K562 (cell line): ENCODE results near the gene HDAC7. TPM values are rescaled to one million over a fixed set of nuclear protein-coding genes. Genes with fewer than 3 reads are reported as not detected.

ENCODE experiments used
- ETV6 ChIP-seq, 3 experiments: fragments of 150-350 bp in 1 of 3; sonication (generic) in 1 of 3; formaldehyde crosslinking in 1 of 3; IDR thresholded peaks; 2 replicates each; pipeline versions ENCODE4 v1.6.1 to v1.8.0; 2014 to 2022; ENCODE audit warnings: borderline replicate concordance in 2 of 3, low read depth in 2 of 3, antibody characterized with exemption in 1 of 3, low read length in 1 of 3, mild to moderate bottlenecking in 1 of 3, missing genetic modification reagents in 1 of 3
- FOXP1 ChIP-seq: sonication (generic); formaldehyde crosslinking; IDR thresholded peaks from 2 replicates; pipeline ENCODE4 v1.8.0; 2022; ENCODE audit warnings: mild to moderate bottlenecking, missing genetic modification reagents
- HDAC3 ChIP-seq: fragments of 450-650 bp; IDR thresholded peaks from 2 replicates; pipeline ENCODE4 v1.6.1; 2018; ENCODE audit warnings: borderline replicate concordance, mild to moderate bottlenecking, moderate library complexity; ENCODE audit not compliant: partially characterized antibody
- HNRNPUL1 ChIP-seq: fragments of 200-400 bp; formaldehyde crosslinking; IDR thresholded peaks from 2 replicates; pipeline ENCODE4 v1.6.1; 2017; ENCODE audit warnings: low read length
- HSF4 ChIP-seq: fragments of 250-450 bp; sonication (Bioruptor Pico); IDR thresholded peaks from 2 replicates; pipeline ENCODE4 v2.1.2; 2022; ENCODE audit warnings: mild to moderate bottlenecking, moderate library complexity, borderline replicate concordance
- JUN ChIP-seq, 2 experiments: sonication (generic) in 1 of 2; formaldehyde crosslinking in 1 of 2; IDR thresholded peaks; 2 replicates each; pipeline versions ENCODE4 v1.6.1 to v1.8.0; 2012 to 2022; ENCODE audit warnings: borderline replicate concordance in 2 of 2, mild to moderate bottlenecking in 2 of 2, improper control_type of control experiment in 1 of 2, low read depth in 1 of 2, low read length in 1 of 2, missing genetic modification reagents in 1 of 2
- KDM2B ChIP-seq: fragments of 250-450 bp; sonication (Bioruptor Pico); IDR thresholded peaks from 2 replicates; pipeline ENCODE4 v1.8.0; 2021; ENCODE audit warnings: mild to moderate bottlenecking, moderate library complexity
- MBD2 ChIP-seq: sonication (generic); IDR thresholded peaks from 2 replicates; pipeline ENCODE4 v1.6.1; 2016; ENCODE audit warnings: low read depth, borderline replicate concordance
- U2AF1 ChIP-seq: fragments of 200-400 bp; formaldehyde crosslinking; optimal IDR thresholded peaks from 2 replicates; pipeline ENCODE3; 2017; ENCODE audit warnings: mild to moderate bottlenecking, low read depth, low read length, moderate library complexity
- ZKSCAN3 ChIP-seq: fragments of 250-450 bp; sonication (Bioruptor Pico); IDR thresholded peaks from 2 replicates; pipeline ENCODE4 v1.4.0; 2020
- ZNF146 ChIP-seq: IDR thresholded peaks from one replicate; pipeline ENCODE4 v1.6.1; 2018; ENCODE audit warnings: missing compliant biosample characterization; ENCODE audit not compliant: unreplicated experiment
- ZNF232 ChIP-seq: sonication (generic); formaldehyde crosslinking; IDR thresholded peaks from 2 replicates; pipeline ENCODE4 v1.8.0; 2022; ENCODE audit warnings: mild to moderate bottlenecking, missing genetic modification reagents
- ZNF324 ChIP-seq: fragments of 250-450 bp; sonication (Bioruptor Pico); IDR thresholded peaks from 2 replicates; pipeline ENCODE4 v1.4.0; 2020; ENCODE audit warnings: mild to moderate bottlenecking
- ZNF507 ChIP-seq: conservative IDR thresholded peaks from 2 replicates; pipeline ENCODE4 v1.6.1; 2017; ENCODE audit warnings: missing genetic modification characterization, missing compliant biosample characterization
- ZNF696 ChIP-seq: fragments of 250-450 bp; sonication (Bioruptor Pico); conservative IDR thresholded peaks from 2 replicates; pipeline ENCODE4 v1.4.0; 2020; ENCODE audit warnings: mild to moderate bottlenecking, moderate library complexity
- polyA plus RNA-seq, 8 experiments: library from polyadenylated mRNA; depleted of rRNA in 4 of 8; stranded (reverse) in 5 of 8; unstranded in 3 of 8; fragments of >200 nt; fragmentation: Nextera tagmentation in 2 of 8; fragmentation: Illumina TruSeq in 1 of 8; extraction: Ambion mirVana in 2 of 8; extraction: Trizol in 1 of 8; gene quantifications; 2 replicates each; pipeline versions ENCODE4 v1.2.1 to v1.2.3, GENCODE V29; 2011 to 2014; ENCODE audit warnings: inconsistent platforms in 1 of 8, missing spikeins in 1 of 8
- total RNA-seq, 7 experiments: library from RNA; depleted of rRNA in 6 of 7; stranded (reverse); fragments of >200 nt in 6 of 7; fragmentation: Illumina TruSeq in 2 of 7; extraction: Trizol in 2 of 7; gene quantifications; 2 replicates each; pipeline versions ENCODE4 v1.2.1 to v1.2.3, GENCODE V29; 2011 to 2021; ENCODE audit warnings: low replicate concordance in 1 of 7
- TF ChIP-seq, protein P1 (sequence below): fragments of 450-650 bp; IDR thresholded peaks from 2 replicates; pipeline ENCODE4 v1.6.1; 2018; ENCODE audit not compliant: partially characterized antibody
- TF ChIP-seq, protein P2 (sequence below), 2 experiments: IDR thresholded peaks in 1 of 2; conservative IDR thresholded peaks in 1 of 2; 2 replicates each; pipeline ENCODE4 v1.6.1; 2016; ENCODE audit warnings: low read depth in 2 of 2, mild to moderate bottlenecking in 1 of 2, missing compliant biosample characterization in 1 of 2, missing genetic modification characterization in 1 of 2, moderate library complexity in 1 of 2
- TF ChIP-seq, protein P3 (sequence below): sonication (generic); formaldehyde crosslinking; IDR thresholded peaks from 2 replicates; pipeline ENCODE4 v1.8.0; 2022; ENCODE audit warnings: mild to moderate bottlenecking, missing genetic modification reagents

HDAC7 gene
- total and polyA plus RNA-seq, 9 of the 15 experiments (the other 6 are each of a cell fraction or from before 2014, with no cell fraction given), result 2.5 to 129 (median 31.1) TPM

DNA sequence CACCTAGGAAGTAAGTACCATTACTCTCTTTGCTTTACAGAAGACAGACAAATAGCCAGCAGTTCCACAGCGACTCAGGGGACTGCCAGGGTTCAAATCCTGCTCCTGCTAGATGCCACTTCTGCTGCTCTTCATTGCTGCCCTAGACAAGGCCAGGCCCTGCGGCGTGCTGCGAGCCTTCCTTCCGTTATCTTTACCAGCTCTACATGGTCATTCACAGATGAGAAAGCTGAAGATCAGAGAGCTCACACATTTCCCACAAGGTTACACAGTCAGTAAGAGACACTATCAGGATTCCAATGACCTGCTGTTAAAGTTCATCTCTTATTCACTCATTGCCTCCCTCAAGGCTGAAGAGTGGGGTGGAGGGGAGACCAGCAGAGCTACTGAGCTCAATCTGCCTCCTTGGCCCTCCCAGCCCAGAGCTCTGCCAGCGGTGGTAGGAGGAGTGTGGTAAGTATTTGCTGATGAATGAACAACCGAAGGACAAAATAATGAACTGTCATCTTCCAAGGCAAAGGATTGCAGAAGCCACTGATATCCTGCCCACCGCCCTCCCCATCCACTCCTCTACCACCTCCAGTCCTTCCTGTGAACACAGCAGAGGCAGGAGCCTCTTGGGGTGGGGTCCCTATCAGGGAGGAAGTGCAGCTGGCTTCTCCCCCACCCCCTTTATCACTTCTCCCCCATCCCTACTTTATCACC is 14.6 kb upstream of the HDAC7 start (continued):
- TF ChIP-seq HDAC3 (no peak), HSF4 (no peak), ZNF696 (CRISPR knock-in tag) (no peak), KDM2B (CRISPR knock-in tag) (no peak), U2AF1 (no peak), ZNF507 (no peak), ZNF324 (no peak), FOXP1 (CRISPR knock-in tag) (no peak), ZKSCAN3 (CRISPR knock-in tag) (no peak), ZNF232 (CRISPR knock-in tag) (no peak), JUN (IDR thresholded peaks at IDR 0.05; ENCODE audit: borderline replicate concordance, low read depth, low read length) (no peak; the same call in 1 of the 2 replicates), JUN (CRISPR knock-in tag; IDR thresholded peaks at IDR 0.05; ENCODE audit: borderline replicate concordance) (no peak), ZNF146 (CRISPR knock-in tag) (no peak), ETV6 (IDR thresholded peaks at IDR 0.05; ENCODE audit: borderline replicate concordance in 1 of 2, low read depth in 2 of 2, low read length in 1 of 2) (no peak), ETV6 (CRISPR knock-in tag; IDR thresholded peaks at IDR 0.05; ENCODE audit: borderline replicate concordance) (no peak), HNRNPUL1 (no peak), MBD2 (no peak)
- TF ChIP-seq, protein P1, sequence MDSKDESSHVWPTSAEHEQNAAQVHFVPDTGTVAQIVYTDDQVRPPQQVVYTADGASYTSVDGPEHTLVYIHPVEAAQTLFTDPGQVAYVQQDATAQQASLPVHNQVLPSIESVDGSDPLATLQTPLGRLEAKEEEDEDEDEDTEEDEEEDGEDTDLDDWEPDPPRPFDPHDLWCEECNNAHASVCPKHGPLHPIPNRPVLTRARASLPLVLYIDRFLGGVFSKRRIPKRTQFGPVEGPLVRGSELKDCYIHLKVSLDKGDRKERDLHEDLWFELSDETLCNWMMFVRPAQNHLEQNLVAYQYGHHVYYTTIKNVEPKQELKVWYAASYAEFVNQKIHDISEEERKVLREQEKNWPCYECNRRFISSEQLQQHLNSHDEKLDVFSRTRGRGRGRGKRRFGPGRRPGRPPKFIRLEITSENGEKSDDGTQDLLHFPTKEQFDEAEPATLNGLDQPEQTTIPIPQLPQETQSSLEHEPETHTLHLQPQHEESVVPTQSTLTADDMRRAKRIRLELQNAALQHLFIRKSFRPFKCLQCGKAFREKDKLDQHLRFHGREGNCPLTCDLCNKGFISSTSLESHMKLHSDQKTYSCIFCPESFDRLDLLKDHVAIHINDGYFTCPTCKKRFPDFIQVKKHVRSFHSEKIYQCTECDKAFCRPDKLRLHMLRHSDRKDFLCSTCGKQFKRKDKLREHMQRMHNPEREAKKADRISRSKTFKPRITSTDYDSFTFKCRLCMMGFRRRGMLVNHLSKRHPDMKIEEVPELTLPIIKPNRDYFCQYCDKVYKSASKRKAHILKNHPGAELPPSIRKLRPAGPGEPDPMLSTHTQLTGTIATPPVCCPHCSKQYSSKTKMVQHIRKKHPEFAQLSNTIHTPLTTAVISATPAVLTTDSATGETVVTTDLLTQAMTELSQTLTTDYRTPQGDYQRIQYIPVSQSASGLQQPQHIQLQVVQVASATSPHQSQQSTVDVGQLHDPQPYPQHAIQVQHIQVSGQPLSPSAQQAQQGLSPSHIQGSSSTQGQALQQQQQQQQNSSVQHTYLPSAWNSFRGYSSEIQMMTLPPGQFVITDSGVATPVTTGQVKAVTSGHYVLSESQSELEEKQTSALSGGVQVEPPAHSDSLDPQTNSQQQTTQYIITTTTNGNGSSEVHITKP, result no peak
- TF ChIP-seq, protein P2, sequence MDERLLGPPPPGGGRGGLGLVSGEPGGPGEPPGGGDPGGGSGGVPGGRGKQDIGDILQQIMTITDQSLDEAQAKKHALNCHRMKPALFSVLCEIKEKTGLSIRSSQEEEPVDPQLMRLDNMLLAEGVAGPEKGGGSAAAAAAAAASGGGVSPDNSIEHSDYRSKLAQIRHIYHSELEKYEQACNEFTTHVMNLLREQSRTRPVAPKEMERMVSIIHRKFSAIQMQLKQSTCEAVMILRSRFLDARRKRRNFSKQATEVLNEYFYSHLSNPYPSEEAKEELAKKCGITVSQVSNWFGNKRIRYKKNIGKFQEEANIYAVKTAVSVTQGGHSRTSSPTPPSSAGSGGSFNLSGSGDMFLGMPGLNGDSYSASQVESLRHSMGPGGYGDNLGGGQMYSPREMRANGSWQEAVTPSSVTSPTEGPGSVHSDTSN (CRISPR knock-in tag; IDR thresholded peaks at IDR 0.05; ENCODE audit: low read depth), result no peak
- TF ChIP-seq, protein P2 (tag; conservative IDR thresholded peaks at IDR 0.05; ENCODE audit: low read depth), result no peak
- TF ChIP-seq, protein P3, sequence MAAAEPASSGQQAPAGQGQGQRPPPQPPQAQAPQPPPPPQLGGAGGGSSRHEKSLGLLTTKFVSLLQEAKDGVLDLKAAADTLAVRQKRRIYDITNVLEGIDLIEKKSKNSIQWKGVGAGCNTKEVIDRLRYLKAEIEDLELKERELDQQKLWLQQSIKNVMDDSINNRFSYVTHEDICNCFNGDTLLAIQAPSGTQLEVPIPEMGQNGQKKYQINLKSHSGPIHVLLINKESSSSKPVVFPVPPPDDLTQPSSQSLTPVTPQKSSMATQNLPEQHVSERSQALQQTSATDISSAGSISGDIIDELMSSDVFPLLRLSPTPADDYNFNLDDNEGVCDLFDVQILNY (CRISPR knock-in tag), result no peak
